Measurements from ENCODE around the gene HPSE2.

HPSE2 gene

DNA sequence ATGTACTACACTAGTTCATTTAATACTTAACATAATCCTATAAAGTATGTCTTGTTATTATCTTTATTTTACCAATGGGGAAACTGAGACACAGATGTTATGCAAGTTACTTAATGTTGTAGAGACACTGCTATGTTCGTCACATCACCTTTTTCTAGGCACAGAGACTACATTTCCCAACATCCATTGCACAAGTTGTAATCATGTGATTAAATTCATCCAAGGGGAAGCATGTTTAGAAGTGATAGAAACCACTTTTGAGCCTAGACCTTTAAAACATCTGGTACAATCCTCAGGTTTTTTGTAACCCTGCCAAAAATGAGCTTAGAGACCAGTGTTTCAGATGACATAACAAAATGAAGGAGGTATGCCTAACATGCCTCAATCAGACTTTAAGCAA, 402.1 kb downstream of the HPSE2 start:
- ATAC-seq, result no peak
- TF ChIP-seq, protein P1, sequence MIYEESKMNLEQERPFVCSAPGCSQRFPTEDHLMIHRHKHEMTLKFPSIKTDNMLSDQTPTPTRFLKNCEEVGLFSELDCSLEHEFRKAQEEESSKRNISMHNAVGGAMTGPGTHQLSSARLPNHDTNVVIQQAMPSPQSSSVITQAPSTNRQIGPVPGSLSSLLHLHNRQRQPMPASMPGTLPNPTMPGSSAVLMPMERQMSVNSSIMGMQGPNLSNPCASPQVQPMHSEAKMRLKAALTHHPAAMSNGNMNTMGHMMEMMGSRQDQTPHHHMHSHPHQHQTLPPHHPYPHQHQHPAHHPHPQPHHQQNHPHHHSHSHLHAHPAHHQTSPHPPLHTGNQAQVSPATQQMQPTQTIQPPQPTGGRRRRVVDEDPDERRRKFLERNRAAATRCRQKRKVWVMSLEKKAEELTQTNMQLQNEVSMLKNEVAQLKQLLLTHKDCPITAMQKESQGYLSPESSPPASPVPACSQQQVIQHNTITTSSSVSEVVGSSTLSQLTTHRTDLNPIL (CRISPR knock-in tag; IDR thresholded peaks at IDR 0.05; ENCODE audit: low read depth), result no peak
- TF ChIP-seq TOX (CRISPR knock-in tag; IDR thresholded peaks at IDR 0.05; ENCODE audit: borderline replicate concordance), result no peak
- TF ChIP-seq BACH2 (CRISPR knock-in tag; IDR thresholded peaks at IDR 0.05; ENCODE audit: borderline replicate concordance), result no peak
- no peak for TF ChIP-seq ZC3H10 (CRISPR knock-in tag; IDR thresholded peaks at IDR 0.05)
- TF ChIP-seq ESRRG (CRISPR knock-in tag; IDR thresholded peaks at IDR 0.05), result no peak
- no peak for TF ChIP-seq ZNF70 (CRISPR knock-in tag; IDR thresholded peaks at IDR 0.05)
- TF ChIP-seq, protein P2, sequence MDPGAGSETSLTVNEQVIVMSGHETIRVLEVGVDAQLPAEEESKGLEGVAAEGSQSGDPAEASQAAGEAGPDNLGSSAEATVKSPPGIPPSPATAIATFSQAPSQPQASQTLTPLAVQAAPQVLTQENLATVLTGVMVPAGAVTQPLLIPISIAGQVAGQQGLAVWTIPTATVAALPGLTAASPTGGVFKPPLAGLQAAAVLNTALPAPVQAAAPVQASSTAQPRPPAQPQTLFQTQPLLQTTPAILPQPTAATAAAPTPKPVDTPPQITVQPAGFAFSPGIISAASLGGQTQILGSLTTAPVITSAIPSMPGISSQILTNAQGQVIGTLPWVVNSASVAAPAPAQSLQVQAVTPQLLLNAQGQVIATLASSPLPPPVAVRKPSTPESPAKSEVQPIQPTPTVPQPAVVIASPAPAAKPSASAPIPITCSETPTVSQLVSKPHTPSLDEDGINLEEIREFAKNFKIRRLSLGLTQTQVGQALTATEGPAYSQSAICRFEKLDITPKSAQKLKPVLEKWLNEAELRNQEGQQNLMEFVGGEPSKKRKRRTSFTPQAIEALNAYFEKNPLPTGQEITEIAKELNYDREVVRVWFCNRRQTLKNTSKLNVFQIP (CRISPR knock-in tag; IDR thresholded peaks at IDR 0.05; ENCODE audit: borderline replicate concordance, low read depth), result no peak
- no peak for TF ChIP-seq CSDC2 (CRISPR knock-in tag; IDR thresholded peaks at IDR 0.05)
- no peak for TF ChIP-seq SNAI2 (CRISPR knock-in tag; IDR thresholded peaks at IDR 0.05)
- no peak for TF ChIP-seq TSHZ2 (CRISPR knock-in tag; IDR thresholded peaks at IDR 0.05)
- no peak for TF ChIP-seq ISL1 (CRISPR knock-in tag; IDR thresholded peaks at IDR 0.05)
- TF ChIP-seq ZNF565 (CRISPR knock-in tag; conservative IDR thresholded peaks at IDR 0.05; ENCODE audit: low read depth), result no peak
- TF ChIP-seq GLIS3 (CRISPR knock-in tag; IDR thresholded peaks at IDR 0.05), result no peak

- TF ChIP-seq PPARA (CRISPR knock-in tag; IDR thresholded peaks at IDR 0.05; ENCODE audit: borderline replicate concordance) (no peak), TCF4 (CRISPR knock-in tag; IDR thresholded peaks at IDR 0.05; ENCODE audit: borderline replicate concordance) (no peak)
- no peak for ATAC-seq
Measured at GRCh38 chr10:98832738-98833137, 402.9 kb downstream of the HPSE2 start.

DNA sequence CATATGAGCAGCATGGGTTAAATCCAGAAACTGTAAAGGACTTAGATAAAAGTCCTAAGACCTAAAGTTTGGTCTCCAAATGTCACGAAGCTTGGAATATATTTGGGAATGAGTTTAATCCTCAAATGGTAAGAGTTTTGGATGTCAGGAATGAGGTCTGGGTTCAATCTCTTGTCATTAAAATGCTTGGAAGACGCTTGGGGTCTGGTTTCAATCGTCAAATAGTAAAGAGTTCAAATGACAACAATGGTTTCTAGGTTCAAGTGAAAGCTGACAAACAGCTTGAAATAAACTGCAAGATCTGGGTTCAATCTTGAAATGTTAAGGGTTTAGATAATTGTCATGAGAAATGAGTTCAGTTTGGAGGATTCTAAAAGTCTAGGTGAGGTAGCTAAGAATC, 403.5 kb downstream of the HPSE2 start:
- ATAC-seq, result no peak

GRCh38 chr10:98831391-98831790, 404.3 kb downstream of the HPSE2 start:
- ATAC-seq, result no peak
- TF ChIP-seq CSRNP3 (CRISPR knock-in tag; IDR thresholded peaks at IDR 0.05) (no peak), TSHZ2 (CRISPR knock-in tag; IDR thresholded peaks at IDR 0.05) (no peak), GLIS3 (CRISPR knock-in tag; IDR thresholded peaks at IDR 0.05) (no peak)

More for the DNA sequence above, 403.5 kb downstream of the HPSE2 start:
- TF ChIP-seq ISL1 (CRISPR knock-in tag; IDR thresholded peaks at IDR 0.05), result 0 out of 2 replicates have a peak, but pooled peaks have one; percentile 42
- TF ChIP-seq, protein P2 (CRISPR knock-in tag; IDR thresholded peaks at IDR 0.05; ENCODE audit: borderline replicate concordance, low read depth), result no peak
